ENCODE measurements around the gene ZNRF3. TPM values are rescaled to one million over a fixed set of nuclear protein-coding genes. Genes with fewer than 3 reads are reported as not detected.

Gene ZNRF3
- total RNA-seq, 1 donor from 2014 or later = 10.5 TPM

DNA sequence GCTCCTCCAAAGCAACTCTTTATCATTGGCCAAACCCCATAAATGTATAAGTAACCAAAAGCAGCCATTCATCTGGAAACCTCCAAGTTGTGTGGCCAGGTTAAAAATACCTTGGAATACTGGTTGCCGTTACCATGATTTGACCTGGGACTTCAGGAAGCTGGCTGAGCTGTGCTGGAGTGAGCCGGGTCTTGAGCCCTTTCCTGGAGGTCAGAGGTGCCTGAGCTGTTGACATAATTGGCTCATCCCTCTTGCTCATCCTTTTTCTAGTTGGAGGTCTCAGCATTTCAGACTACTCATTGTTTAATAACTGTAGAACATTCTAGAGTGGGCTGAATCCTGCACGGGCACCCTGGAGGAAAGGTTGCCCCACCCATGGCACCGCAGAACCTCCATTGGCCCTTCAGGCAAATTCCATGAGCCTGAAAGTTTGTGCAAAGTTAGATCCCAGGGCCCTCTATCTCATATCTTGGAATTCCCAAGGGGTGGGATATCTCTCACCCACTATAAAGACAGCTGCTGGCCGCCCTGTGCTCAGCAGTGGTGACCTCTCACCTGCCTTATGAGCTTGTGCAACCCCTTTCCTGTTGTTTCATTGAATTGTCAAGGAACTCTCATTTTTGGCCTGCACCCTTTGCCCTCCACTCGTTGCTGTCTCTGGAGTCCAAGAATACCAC is 101.2 kb downstream of the ZNRF3 start:
- H3K27me3 ChIP-seq (ENCODE audit: control insufficient read depth, insufficient read depth, low read length) = no peaks in the 10 kb centered on the region
- H3K4me3 ChIP-seq (ENCODE audit: low read depth, low read length) = no peak overlapping the region
- peaks cover 1% of the 10 kb centered on the region for H3K36me3 ChIP-seq (ENCODE audit: control insufficient read depth, insufficient read depth, low read length)
- DNase-seq (ENCODE audit: low read depth) = no peak
- TF ChIP-seq, protein P1, sequence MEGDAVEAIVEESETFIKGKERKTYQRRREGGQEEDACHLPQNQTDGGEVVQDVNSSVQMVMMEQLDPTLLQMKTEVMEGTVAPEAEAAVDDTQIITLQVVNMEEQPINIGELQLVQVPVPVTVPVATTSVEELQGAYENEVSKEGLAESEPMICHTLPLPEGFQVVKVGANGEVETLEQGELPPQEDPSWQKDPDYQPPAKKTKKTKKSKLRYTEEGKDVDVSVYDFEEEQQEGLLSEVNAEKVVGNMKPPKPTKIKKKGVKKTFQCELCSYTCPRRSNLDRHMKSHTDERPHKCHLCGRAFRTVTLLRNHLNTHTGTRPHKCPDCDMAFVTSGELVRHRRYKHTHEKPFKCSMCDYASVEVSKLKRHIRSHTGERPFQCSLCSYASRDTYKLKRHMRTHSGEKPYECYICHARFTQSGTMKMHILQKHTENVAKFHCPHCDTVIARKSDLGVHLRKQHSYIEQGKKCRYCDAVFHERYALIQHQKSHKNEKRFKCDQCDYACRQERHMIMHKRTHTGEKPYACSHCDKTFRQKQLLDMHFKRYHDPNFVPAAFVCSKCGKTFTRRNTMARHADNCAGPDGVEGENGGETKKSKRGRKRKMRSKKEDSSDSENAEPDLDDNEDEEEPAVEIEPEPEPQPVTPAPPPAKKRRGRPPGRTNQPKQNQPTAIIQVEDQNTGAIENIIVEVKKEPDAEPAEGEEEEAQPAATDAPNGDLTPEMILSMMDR (IDR thresholded peaks at IDR 0.05; ENCODE audit: insufficient read depth, low read length, poor library complexity, severe bottlenecking) = no peak

DNA sequence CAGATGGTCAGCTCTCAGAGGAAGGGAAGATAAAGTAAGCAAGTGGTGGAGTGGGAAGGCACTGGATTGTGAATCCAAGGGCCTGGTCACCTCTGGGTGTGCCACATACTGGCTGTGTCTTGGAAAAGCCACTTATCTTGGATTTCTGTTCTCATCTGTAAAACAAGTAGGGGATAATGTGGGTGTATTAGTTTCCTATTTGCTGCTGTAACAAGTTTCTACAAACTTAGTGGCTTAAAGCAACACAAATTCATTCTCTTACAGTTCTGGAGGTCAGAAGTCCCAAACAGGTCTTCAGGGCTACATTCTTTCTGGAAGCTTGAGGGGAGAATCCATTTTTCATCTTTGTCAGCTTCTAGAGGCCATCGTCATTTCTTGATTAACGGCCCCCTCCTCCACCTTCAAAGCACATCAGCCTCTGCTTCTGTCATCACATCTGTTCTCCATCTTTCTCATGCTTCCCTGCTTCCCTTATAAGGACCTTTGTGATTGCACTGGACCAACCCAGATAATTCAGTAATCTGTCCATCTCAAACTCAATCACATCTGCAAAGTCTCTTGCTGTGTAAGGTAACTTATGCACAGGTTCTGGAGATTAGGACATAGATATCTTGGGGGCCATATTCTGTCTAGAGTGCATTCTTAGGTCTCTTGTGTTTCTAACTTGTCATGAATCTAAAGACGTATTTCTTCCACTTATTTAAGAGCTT is 102.4 kb downstream of the ZNRF3 start:
- no peak overlapping the region for H3K4me3 ChIP-seq (ENCODE audit: low read depth, low read length)
- TF ChIP-seq, protein P1 (IDR thresholded peaks at IDR 0.05; ENCODE audit: insufficient read depth, low read length, poor library complexity, severe bottlenecking) = no peak
- peaks cover 1% of the 10 kb centered on the region for H3K36me3 ChIP-seq (ENCODE audit: control insufficient read depth, insufficient read depth, low read length)
- H3K27me3 ChIP-seq (ENCODE audit: control insufficient read depth, insufficient read depth, low read length) = no peaks in the 10 kb centered on the region
- no peak for DNase-seq (ENCODE audit: low read depth)

DNA sequence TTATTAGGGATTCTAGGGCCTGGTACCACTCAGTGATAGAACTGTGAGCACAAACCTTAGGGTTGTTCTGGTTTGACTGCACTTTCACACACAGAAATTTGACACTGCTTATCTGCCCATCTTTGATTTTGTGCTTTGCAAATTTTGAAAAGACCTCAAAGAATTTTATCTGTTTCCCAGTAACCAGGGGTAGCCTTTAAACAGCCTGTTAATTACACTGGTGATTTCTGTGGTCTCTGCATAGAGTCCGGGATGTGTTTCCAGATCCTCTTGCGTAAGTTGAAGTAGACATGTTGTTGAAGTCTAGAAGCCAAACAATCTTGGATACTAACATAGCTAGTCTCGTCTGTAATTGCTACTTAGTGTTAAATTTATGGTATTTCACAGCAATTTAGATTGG is 103.0 kb downstream of the ZNRF3 start:
- no peak overlapping the region for H3K4me3 ChIP-seq (ENCODE audit: low read depth, low read length)
- TF ChIP-seq, protein P1 (IDR thresholded peaks at IDR 0.05; ENCODE audit: insufficient read depth, low read length, poor library complexity, severe bottlenecking) = no peak
- no peaks in the 10 kb centered on the region for H3K27me3 ChIP-seq (ENCODE audit: control insufficient read depth, insufficient read depth, low read length)
- no peak for DNase-seq (ENCODE audit: low read depth)
- H3K36me3 ChIP-seq (ENCODE audit: control insufficient read depth, insufficient read depth, low read length) = peaks cover 1% of the 10 kb centered on the region

DNA sequence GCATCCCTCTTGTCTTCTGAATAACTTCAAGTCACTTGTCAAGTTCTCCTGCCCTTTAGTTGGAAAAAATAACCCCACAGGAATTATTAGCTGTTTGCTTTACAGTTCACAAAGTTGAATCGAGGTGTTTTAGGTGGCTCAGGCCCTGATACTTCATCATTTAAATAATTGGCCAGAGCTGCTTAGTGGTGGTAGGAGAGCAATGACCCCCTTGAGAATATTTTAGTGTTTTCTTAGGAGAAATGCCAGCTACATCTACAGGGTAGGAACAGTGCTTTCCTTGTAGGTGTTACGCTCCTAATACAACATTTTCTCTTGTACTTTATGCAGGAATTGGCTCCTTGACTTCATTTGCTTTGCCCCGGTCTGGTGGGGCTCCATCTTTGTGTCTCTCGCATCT is 105.1 kb downstream of the ZNRF3 start:
- no peak overlapping the region for H3K4me3 ChIP-seq (ENCODE audit: low read depth, low read length)
- no peaks in the 10 kb centered on the region for H3K27me3 ChIP-seq (ENCODE audit: control insufficient read depth, insufficient read depth, low read length)
- DNase-seq (ENCODE audit: low read depth) = no peak
- peaks cover 1% of the 10 kb centered on the region for H3K36me3 ChIP-seq (ENCODE audit: control insufficient read depth, insufficient read depth, low read length)
- TF ChIP-seq, protein P1 (IDR thresholded peaks at IDR 0.05; ENCODE audit: insufficient read depth, low read length, poor library complexity, severe bottlenecking) = no peak

DNA sequence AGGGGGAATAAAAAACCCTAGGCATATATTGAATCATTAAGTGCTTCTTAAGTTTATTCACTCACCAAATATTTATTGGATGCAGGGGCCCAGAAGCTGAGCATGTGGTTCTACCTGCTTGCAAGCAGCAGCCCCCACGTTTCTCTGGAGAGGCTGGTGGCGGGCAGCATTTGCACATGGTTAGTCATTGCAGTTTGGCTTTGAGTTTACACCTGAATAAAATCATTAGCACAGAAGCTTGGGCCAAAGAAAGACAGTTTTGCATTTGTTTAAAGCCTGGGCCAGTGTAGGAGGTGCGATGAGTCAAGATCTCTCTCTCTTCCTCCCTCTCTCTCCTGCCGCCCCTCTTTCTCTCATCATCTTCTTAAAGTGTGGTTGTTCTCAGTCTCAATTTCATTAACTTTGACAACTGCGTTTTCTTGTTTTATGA is 105.7 kb downstream of the ZNRF3 start:
- DNase-seq (ENCODE audit: low read depth) = peak; percentile 61
- H3K4me3 ChIP-seq (ENCODE audit: low read depth, low read length) = no peak overlapping the region
- TF ChIP-seq, protein P1 (IDR thresholded peaks at IDR 0.05; ENCODE audit: insufficient read depth, low read length, poor library complexity, severe bottlenecking) = no peak
- no peaks in the 10 kb centered on the region for H3K27me3 ChIP-seq (ENCODE audit: control insufficient read depth, insufficient read depth, low read length)
- peaks cover 1% of the 10 kb centered on the region for H3K36me3 ChIP-seq (ENCODE audit: control insufficient read depth, insufficient read depth, low read length)

All from kidney epithelial cell (primary cell).